GM12892 (cell line): ENCODE data around the gene EBLN2.

Experiments used
- DNase-seq: peaks from one replicate; pipeline ENCODE4 v3.0.0; 2011; ENCODE audit not compliant: insufficient read length
- FAIRE-seq: peaks from 2 replicates; lab custom pipeline; 2011; peaks lifted over from hg19 to GRCh38; lab: Jason Lieb, UNC
- POLR2A ChIP-seq: IDR thresholded peaks from 2 replicates; pipeline ENCODE4 v1.6.1; 2011; ENCODE audit warnings: low read depth, low read length, control low read depth
- POLR2AphosphoS5 ChIP-seq: IDR thresholded peaks from 2 replicates; pipeline ENCODE4 v1.6.1; 2011; ENCODE audit warnings: low read depth, low read length, control low read depth
- TAF1 ChIP-seq: IDR thresholded peaks from 2 replicates; pipeline ENCODE4 v1.6.1; 2011; ENCODE audit warnings: low read depth, mild to moderate bottlenecking, control low read depth, low read length, borderline replicate concordance

EBLN2 gene

GRCh38 chr3:73068419-73068818 is 7.0 kb downstream of the EBLN2 start:
- TF ChIP-seq TAF1: no peak
- TF ChIP-seq POLR2AphosphoS5: no peak
- no peak for TF ChIP-seq POLR2A
- DNase-seq: no peak
- FAIRE-seq: no peak

DNA sequence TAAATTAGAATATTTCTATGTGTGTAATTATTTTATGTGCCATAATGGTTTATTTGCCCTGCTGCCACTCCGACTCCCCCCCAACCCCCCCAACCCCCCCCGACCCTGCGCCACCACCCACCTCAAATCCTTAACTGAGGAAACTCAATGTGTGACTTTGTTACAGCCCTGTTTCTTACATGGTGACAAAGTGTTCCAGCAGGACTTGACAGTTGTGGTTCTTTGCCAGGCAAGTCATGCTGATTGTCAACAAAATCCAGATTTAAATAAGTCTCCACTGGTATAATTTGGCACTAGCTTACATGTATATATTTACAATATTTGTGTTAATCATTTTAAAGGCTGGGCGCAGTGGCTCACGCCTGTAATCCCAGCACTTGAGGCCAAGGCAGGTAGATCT is 7.7 kb downstream of the EBLN2 start:
- no peak for FAIRE-seq
- DNase-seq: no peak
- TF ChIP-seq POLR2AphosphoS5 (no peak), POLR2A (no peak), TAF1 (no peak)

GRCh38 chr3:73069775-73070444 is 8.5 kb downstream of the EBLN2 start:
- DNase-seq (no peak), FAIRE-seq (peak; percentile 38)
- no peak for TF ChIP-seq TAF1
- TF ChIP-seq POLR2AphosphoS5: no peak; the same call in 1 of the 2 replicates
- no peak for TF ChIP-seq POLR2A

DNA sequence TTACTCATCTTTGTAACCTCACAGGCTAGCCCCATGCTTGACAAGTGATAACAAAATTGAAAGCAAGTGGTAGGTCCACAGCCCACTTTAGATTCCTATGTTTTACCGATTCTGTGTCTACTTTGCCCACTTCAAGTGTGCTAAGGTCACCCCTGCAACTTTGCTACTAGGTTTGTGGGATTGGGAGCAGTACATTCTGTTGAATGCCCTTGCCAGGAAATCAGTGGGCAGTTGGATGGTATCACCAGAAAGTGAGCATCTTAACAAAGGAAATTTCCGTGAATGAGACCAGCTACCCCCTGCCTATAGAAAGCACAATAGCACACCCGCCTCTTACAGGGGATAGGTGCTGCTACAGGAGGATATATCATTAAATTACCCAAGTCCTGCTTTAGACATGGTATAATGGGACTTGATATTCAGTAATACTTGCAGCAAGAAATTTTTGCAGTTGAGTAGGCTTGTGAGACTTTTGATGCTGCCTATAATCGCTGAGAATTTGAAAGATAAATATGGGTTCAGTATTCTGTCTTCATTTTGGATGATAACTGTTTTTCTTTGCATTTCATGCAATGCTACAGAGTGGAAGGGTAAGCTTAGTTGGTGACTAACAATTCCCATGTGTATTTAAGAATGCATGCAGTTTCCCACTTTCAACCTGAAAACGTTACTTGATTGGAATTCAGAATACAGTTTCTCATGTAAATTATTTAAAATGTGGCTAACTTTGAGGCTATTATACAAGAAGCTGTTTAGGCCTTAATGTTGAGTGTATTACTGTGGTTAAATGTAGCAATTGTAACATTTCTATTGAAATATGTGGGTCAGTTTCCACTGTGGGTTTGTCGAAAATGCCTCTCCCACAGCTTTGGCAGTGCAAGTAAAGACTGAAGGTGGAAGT is 9.5 kb downstream of the EBLN2 start:
- DNase-seq (no peak), FAIRE-seq (no peak)
- no peak for TF ChIP-seq POLR2A
- no peak for TF ChIP-seq POLR2AphosphoS5
- TF ChIP-seq TAF1: no peak

DNA sequence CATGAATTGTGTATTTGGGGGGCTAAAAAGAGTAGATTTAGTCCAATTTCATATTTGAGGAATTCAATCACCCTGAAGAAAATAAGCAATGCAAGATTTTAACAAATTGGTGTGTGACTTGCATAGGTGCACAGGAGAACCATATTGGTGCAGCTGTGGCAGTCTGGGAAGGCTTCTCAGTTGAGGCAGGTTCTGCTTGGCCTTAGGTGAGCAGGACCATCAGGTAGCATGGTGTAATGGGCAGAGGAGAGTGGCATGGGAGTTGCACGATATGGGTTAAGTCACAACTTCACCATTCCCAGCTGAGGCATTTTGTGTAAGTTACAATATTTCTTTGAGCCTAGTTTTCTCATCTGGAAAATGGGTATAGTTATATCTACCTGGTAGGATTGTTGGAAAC is 10.5 kb downstream of the EBLN2 start:
- DNase-seq (no peak), FAIRE-seq (no peak)
- TF ChIP-seq TAF1 (no peak), POLR2AphosphoS5 (no peak), POLR2A (no peak)

GRCh38 chr3:73072634-73073033 is 11.2 kb downstream of the EBLN2 start:
- no peak for DNase-seq
- FAIRE-seq: no peak
- TF ChIP-seq POLR2A (no peak), TAF1 (no peak), POLR2AphosphoS5 (no peak)

DNA sequence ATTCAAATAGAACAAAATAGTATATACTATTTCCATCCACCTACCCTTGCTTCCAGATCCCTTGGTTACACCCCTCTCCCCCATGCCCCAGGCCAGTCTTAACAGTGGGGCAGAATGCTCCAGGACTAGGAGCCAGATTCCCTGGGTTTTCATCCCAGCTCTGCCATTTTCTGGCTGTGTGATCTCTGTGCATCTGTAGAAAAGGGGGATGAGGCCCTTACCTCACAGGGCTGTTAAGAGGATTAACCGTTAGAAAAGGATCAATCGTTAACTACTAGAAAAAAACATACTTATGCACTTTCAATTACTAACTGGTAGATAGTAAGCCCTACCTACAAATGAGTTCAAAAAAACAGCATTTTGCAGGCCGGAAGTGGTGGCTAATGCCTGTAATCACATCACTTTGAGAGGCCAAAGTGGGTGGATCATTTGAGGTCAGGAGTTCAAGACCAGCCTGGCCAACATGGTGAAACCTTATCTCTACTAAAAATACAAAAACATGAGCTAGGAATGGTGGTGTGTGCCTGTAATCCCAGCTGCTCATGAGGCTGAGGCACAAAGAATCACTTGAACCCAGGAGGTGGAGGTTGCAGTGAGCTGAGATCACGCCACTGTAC is 11.7 kb downstream of the EBLN2 start:
- TF ChIP-seq TAF1 (no peak), POLR2AphosphoS5 (no peak), POLR2A (no peak)
- FAIRE-seq: no peak
- DNase-seq: no peak

- no peak for FAIRE-seq
- DNase-seq: no peak
- TF ChIP-seq POLR2A (no peak), TAF1 (no peak), POLR2AphosphoS5 (no peak)
These were observed 13.3 kb downstream of the EBLN2 start for GRCh38 chr3:73074781-73075180.

DNA sequence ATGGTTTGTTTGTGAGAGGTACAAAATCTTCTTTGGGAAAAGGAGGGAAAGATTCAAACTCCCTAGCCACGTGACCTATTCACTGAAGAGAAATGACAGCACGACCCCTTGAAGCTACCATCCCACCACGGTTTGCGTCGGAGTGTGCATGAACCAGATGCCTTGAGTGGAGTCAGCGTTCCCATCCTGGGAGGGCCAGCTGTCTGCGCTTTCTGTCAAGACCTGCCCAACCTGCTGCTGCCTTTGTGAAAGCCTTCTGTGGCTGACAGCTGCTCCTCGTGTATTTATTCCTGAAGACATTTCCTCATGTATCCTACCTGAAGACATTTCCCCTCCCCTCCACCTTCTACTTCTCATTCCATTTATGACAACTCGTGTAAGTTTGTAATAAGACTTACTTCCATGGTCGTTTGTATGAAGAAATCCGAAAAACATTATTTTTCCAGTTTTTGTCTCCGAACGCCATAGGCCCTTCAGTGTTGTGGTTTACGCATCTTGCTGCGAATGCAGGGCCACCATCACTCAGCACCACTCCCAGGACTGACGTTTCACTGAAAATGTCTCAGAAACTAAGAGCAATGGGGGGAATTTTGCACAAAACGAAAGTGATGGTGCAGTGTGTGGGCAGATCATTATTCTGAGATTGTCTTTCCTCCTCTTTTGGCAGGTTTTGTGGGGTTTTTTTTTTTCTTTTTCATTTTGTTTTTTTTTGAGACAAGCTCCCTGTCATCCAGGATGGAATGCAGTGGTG is 18.9 kb downstream of the EBLN2 start:
- TF ChIP-seq TAF1: no peak
- TF ChIP-seq POLR2A: no peak
- TF ChIP-seq POLR2AphosphoS5: no peak
- DNase-seq (no peak), FAIRE-seq (no peak)

DNA sequence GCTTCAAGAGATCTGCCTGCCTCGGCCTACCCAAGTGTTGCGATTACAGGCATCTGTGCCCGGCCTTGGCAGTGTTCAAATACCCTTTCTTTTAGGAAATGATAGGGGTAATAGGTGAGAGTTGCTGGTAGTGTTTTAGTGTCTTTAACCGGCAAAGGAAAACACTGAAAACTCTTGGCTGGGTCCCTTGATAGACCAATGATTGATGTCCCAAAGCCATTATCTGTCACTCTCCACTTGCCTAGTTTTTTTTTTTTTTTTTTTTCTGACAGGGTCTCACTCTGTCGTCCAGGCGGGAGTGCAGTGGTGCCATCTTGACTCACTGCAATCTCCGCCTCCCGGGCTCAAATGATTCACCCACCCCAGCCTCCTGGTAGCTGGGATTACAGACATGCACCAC is 19.7 kb downstream of the EBLN2 start:
- TF ChIP-seq TAF1: no peak
- no peak for TF ChIP-seq POLR2AphosphoS5
- no peak for TF ChIP-seq POLR2A
- FAIRE-seq: no peak

DNA sequence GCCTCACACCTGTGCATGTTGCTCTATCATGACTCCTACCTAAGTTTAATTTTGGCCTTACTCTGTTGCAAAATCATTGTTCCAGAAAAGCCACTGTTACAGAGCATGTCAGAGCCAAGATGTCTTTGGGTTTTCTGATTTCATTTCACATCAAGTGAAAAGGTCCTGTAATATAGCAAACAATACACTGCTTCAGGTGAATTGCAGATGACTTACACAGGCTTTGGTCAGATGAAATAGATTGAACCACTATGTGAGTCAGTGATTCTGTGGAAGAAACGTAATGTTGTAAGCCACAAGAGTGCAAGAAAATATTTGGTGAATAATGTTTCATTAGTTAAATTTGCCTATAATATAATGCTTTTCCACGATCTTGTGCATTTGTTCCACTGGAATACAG is 22.7 kb downstream of the EBLN2 start:
- DNase-seq: no peak
- TF ChIP-seq POLR2AphosphoS5: no peak
- TF ChIP-seq TAF1: no peak
- TF ChIP-seq POLR2A: no peak
- no peak for FAIRE-seq

More for the DNA sequence above, 19.7 kb downstream of the EBLN2 start:
- DNase-seq: no peak
